Endodermal cell (in vitro differentiated cells): Measurements from ENCODE around the gene FAM47E. TPM values are rescaled to one million over a fixed set of nuclear protein-coding genes. Genes with fewer than 3 reads are reported as not detected.

Source experiments
- DNase-seq: peaks from one replicate; pipeline ENCODE4 v3.0.0-alpha.2; 2017
- H3K27ac ChIP-seq: 2 replicates; pipeline ENCODE4 v1.5.1; 2013; ENCODE audit warnings: mild to moderate bottlenecking, low read depth, low read length, moderate library complexity
- H3K27me3 ChIP-seq: 2 replicates; pipeline ENCODE4 v1.6.1; 2013; ENCODE audit warnings: mild to moderate bottlenecking, low read length, moderate library complexity; ENCODE audit not compliant: insufficient read depth, control insufficient read depth, poor library complexity, severe bottlenecking
- H3K36me3 ChIP-seq: 2 replicates; pipeline ENCODE4 v1.7.0; 2013; ENCODE audit warnings: mild to moderate bottlenecking, low read length, moderate library complexity; ENCODE audit not compliant: control insufficient read depth, insufficient read depth
- H3K4me1 ChIP-seq: one replicate; pipeline ENCODE4 v1.7.0; 2013; ENCODE audit warnings: low read length; ENCODE audit not compliant: control insufficient read depth, insufficient read depth
- H3K4me3 ChIP-seq: 2 replicates; pipeline ENCODE4 v1.5.1; 2013; ENCODE audit warnings: mild to moderate bottlenecking, low read length, moderate library complexity
- H3K9ac ChIP-seq: 2 replicates; pipeline ENCODE4 v1.6.1; 2013; ENCODE audit warnings: mild to moderate bottlenecking, low read length, moderate library complexity; ENCODE audit not compliant: poor library complexity, severe bottlenecking; ENCODE audit errors: extremely low read depth
- H3K9me3 ChIP-seq: 2 replicates; pipeline ENCODE4 v1.6.1; 2013; ENCODE audit warnings: mild to moderate bottlenecking, low read length, moderate library complexity; ENCODE audit not compliant: control insufficient read depth
- H3K27ac Mint-ChIP-seq: 2 replicates; pipeline ENCODE4 v1.8.0; 2020; ENCODE audit warnings: mixed read lengths
- H3K27me3 Mint-ChIP-seq: 2 replicates; pipeline ENCODE4 v1.8.0; 2021; ENCODE audit warnings: mild to moderate bottlenecking, mixed read lengths; ENCODE audit not compliant: insufficient read depth
- H3K36me3 Mint-ChIP-seq: 2 replicates; pipeline ENCODE4 v1.8.0; 2020; ENCODE audit warnings: low read depth, mixed read lengths
- H3K4me1 Mint-ChIP-seq: 2 replicates; pipeline ENCODE4 v1.8.0; 2020; ENCODE audit warnings: mixed read lengths
- H3K4me3 Mint-ChIP-seq: 2 replicates; pipeline ENCODE4 v1.8.0; 2020; ENCODE audit warnings: mild to moderate bottlenecking, moderate library complexity, mixed read lengths
- H3K9me3 Mint-ChIP-seq: 2 replicates; pipeline ENCODE4 v1.8.0; 2020; ENCODE audit warnings: mild to moderate bottlenecking, mixed read lengths
- CTCF ChIP-seq: fragments of 200-600 bp; sonication (generic); conservative IDR thresholded peaks from 2 replicates; pipeline ENCODE4 v1.5.0; 2021; ENCODE audit warnings: antibody characterized with exemption, mild to moderate bottlenecking
- WGBS, 2 experiments: methylation state at CpG; one replicate each; pipeline versions ENCODE4 v1.1.5 to v1.1.7; 2013; ENCODE audit warnings: missing lambda C conversion rate in 2 of 2, mixed read lengths in 1 of 2; ENCODE audit not compliant: insufficient coverage in 1 of 2, insufficient read length in 1 of 2; 5-methylcytosine and 5-hydroxymethylcytosine counted together
- total RNA-seq, 2 donors: library from RNA; stranded (reverse); fragmentation: NEBNext Ultra II Directional in 1 of 2; extraction: Animal tissue kit (Norgen Biotek cat#: 25700) in 1 of 2; gene quantifications; 2 replicates in 1 of 2; 3 replicates in 1 of 2; pipeline ENCODE4 v1.2.1, GENCODE V29; 2021

The FAM47E gene
- total RNA-seq, 2 donors from 2014 or later: 0.84 to 2.5 TPM

- 86% methylated on average over 2 to 6 of the region's 6 CpGs for WGBS, 2 experiments
- Histone ChIP-seq H3K36me3 (no peaks in the 10 kb centered on the region), H3K9ac (no peak overlapping the region), H3K27ac (no peak overlapping the region), H3K9me3 (no peaks in the 10 kb centered on the region), H3K27me3 (peaks cover 34% of the 10 kb centered on the region), H3K4me1 (no peaks in the 10 kb centered on the region), H3K4me3 (no peak overlapping the region)
- peaks cover 6% of the 10 kb centered on the region for H3K4me1 Mint-ChIP-seq
- H3K27me3 Mint-ChIP-seq: peaks cover 32% of the 10 kb centered on the region
- TF ChIP-seq CTCF: no peak
- peaks cover 6% of the 10 kb centered on the region for H3K36me3 Mint-ChIP-seq
- H3K27ac Mint-ChIP-seq: no peak overlapping the region
- no peaks in the 10 kb centered on the region for H3K9me3 Mint-ChIP-seq
- no peak overlapping the region for H3K4me3 Mint-ChIP-seq
- no peak for DNase-seq
Measured at GRCh38 chr4:76308548-76308947, 57.0 kb downstream of the FAM47E start.

GRCh38 chr4:76309939-76310550 is 58.5 kb downstream of the FAM47E start:
- Mint-ChIP-seq H3K9me3 (no peaks in the 10 kb centered on the region), H3K4me3 (no peak overlapping the region), H3K27me3 (peaks cover 28% of the 10 kb centered on the region), H3K27ac (no peak overlapping the region), H3K36me3 (peaks cover 6% of the 10 kb centered on the region), H3K4me1 (peaks cover 6% of the 10 kb centered on the region)
- no peak overlapping the region for H3K27ac ChIP-seq
- no peak for DNase-seq
- TF ChIP-seq CTCF: no peak
- no peaks in the 10 kb centered on the region for H3K36me3 ChIP-seq
- H3K4me1 ChIP-seq: no peaks in the 10 kb centered on the region
- peaks cover 22% of the 10 kb centered on the region for H3K27me3 ChIP-seq
- no peak overlapping the region for H3K4me3 ChIP-seq
- 92 to 94% methylated on average over 2 to 3 of the region's 3 CpGs for whole genome bisulfite sequencing, 2 experiments
- H3K9me3 ChIP-seq: no peaks in the 10 kb centered on the region
- H3K9ac ChIP-seq: no peak overlapping the region

GRCh38 chr4:76310683-76311082 is 59.2 kb downstream of the FAM47E start:
- H3K4me1 ChIP-seq: no peaks in the 10 kb centered on the region
- no peaks in the 10 kb centered on the region for H3K9me3 ChIP-seq
- Mint-ChIP-seq H3K27me3 (peaks cover 22% of the 10 kb centered on the region), H3K4me3 (no peak overlapping the region), H3K9me3 (no peaks in the 10 kb centered on the region), H3K4me1 (peaks cover 6% of the 10 kb centered on the region), H3K27ac (no peak overlapping the region), H3K36me3 (peaks cover 6% of the 10 kb centered on the region)
- H3K4me3 ChIP-seq: no peak overlapping the region
- H3K36me3 ChIP-seq: no peaks in the 10 kb centered on the region
- H3K27me3 ChIP-seq: peaks cover 16% of the 10 kb centered on the region
- no peak overlapping the region for H3K27ac ChIP-seq
- no peak overlapping the region for H3K9ac ChIP-seq
- DNase-seq: no peak
- 86 to 91% methylated on average over 1 to 4 of the region's 4 CpGs for WGBS, 2 experiments
- TF ChIP-seq CTCF: no peak
